ELR (cell line): Measurements from ENCODE around the gene NSD2.
"Not testable (repeated sequence)": the region's sequence is repeated elsewhere in the genome, so short reads cannot be mapped to it uniquely, and the experiment has no call there.

Experiments used
- DNase-seq: peaks from one replicate; pipeline ENCODE4 v3.0.0-alpha.2; 2015; ENCODE audit warnings: low read depth

NSD2 gene

DNA sequence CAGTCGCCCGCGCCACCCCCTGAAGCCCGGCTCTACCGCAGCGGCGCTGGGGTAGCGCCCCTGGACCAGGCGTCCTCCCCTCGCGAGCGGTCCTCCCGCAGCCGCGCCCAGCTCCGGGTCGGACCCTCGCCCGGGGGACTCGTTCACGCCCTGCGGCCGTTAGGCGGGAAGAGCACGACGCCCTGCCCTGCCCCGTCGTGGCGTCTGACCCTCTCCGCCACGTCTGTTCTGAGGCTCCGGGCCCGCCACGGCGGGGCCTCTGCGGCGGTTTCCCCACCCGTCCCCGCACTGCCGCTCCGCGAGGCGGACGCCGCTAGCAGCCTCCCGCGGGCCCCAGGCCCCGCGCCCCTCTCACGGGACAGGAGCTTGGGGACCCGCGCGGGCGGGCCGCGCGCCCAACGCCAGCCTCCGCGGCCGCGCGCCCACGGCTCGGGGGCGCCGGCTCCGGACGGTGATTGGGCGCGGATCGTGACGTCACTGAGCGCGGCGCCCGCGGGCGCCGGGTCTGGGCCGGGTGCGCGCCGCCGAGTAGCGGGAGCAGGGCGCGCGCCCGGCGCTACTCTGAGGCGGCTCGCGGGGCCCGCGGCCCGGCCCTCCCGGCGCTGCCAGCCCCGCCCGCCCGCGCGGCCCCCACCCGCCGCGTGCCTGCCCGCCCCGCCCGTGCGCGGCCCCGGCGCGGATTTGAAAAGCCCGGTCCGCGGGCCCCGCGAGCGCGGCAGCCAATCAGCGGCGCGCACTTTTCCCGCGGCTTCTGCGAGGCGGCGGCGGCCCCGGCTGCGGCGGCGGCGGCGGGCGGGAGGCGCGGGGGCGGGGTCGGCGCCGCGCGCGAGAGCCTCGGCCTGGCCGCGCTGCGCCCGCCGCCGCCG, at the start of gene NSD2:
NSD2 (plus strand) TSS at position 816 of the 866 bp plus-strand sequence. CDS start 29,262 bp downstream, outside the sequence.
- peak; percentile 89 for DNase-seq

DNA sequence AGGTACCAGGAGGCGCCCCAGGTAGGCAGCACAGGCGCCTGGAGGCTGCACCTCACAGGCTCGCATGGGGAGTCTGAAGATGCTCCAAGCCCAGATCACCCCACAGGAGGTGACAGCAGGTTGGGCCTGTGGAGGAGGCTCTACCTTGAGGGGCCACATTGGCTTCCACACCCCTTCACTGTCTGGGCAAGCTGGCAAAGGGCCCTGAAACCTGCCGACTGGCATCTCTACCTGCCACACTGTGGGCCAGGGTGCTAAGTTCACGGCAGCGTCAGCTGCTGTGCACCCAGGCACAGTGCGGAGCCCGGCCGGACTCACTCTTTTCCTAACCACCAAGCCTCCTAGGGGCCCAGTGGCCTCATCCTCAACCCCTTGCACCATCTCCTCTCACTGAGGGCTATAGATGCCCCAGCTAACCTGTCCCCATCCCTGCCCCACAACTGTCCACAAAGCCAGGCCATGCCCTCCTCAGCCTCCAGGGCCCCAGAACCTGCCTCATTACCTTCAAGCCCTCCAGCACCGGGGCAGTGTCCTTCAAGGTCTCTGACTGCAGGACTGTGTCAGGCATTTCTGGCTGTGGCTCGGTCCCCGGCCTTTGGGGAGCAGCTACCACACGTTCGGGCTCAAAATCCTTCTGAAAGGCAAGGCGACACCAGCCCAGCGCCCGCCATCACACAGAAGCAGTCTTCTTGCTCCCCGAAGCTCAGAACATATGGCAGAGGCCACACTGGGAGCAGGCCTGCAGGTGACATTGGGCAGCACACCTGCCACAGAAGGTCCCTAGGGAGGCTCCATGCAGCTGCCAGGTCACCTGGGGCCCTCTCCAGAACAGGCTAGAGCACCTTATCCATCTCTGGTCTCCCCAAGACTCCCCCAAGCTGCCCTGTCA, 49.3 kb upstream of the NSD2 start:
- no peak for DNase-seq

GRCh38 chr4:1822568-1823544, 48.3 kb upstream of the NSD2 start:
- no peak for DNase-seq

DNA sequence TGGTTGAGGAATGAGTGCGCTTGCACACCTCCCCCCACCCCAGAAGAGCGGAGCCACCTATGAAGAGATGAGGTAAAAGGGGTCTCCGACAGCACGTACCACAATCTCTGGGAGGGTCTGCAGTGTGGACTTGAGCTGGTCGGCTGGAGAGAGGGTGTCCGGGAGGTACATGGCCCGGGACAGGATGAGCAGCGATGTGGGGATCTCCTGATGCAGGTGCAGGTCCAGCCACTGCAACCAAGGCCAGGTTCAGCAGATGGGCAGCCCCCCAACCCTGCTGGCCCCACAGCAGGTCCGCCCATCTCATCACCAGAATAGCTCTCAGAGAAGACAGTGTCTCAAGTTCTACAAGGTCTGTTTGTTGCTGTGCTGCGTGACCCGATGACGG, 47.7 kb upstream of the NSD2 start:
- DNase-seq: no peak

GRCh38 chr4:1824746-1825145, 46.4 kb upstream of the NSD2 start:
- DNase-seq: no peak

- no peak for DNase-seq
Observed at GRCh38 chr4:1825326-1825725, 45.9 kb upstream of the NSD2 start.

DNA sequence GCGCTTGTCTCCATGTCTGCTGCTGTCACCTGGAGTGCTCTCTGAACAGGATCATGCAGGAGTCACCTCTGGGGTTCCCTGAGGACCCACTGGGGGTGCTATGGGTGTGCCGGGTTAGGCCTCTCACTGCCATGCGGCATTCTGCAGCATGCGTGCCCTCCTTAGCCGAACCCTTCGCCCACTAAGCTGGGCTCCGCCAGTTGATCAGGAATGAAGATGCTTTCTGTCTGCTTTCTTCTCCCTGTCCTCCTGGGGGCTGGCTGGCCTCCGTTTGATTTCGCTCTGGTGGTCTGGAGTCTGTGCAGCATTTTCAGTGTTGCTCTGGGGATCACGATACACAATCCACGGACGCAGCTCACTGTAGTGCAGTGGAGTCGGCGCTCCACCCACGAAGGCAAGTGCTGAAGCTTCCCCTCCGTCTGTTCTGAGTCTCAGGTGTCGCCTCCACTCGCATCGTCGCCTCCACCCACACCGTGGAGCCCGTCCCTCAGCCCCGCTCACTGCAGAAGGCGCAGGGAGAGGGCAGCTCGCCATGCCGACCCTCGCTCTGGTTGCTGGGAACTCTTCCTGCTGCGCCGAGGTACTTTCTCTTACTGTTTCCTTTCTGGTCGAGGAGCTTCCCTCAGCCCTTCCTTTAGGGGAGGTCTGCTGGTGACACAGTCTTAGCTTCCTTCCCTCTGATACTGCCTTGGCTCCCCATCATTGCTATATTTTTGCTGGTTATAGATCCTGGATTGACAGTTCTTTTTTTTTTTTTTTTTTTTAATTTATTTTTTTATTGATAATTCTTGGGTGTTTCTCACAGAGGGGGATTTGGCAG, 44.5 kb upstream of the NSD2 start:
- no peak for DNase-seq

DNA sequence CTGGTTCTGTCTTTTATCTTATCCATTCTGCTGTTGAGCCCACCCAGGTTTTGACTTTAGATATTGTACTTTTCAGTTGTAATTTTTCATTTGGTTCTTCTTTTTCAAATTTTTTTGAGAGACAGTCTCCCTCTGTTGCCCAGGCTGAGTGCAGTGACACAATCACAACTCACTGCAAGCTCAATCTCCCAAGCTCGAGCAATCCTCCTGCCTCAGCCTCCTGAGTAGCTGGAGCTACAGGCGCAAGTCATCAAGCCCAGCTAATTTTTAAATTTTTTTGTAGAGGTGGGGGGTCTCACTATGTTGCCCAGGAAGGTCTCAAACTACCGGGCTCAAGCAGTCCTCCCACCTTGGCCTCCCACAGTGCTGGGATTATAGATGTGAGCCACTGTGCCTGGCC, 41.0 kb upstream of the NSD2 start:
- no peak for DNase-seq

- no peak for DNase-seq
Observed at GRCh38 chr4:1830642-1831228, 40.5 kb upstream of the NSD2 start.

- DNase-seq: no peak
Observed at GRCh38 chr4:1831331-1831730, 39.9 kb upstream of the NSD2 start.

DNA sequence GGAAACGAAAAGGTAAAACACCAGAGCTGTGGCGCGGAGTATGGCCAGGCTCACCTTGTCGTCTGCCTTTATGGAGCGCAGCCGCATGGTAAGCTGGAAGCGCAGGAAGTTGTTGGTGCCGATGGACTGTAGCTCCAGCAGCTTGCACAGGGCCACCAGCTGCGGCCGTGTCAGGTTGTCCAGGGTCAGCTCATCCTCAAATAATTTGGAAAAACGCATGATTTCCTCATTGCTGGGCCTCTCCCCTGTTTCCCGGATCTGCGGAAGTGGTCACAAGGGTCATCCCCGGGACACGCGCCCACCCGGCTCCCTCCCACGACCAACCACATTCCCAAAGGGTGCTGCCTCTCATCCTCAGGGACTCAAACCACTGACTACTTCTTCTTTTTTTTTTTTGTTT, 38.5 kb upstream of the NSD2 start:
- DNase-seq: no peak

- no peak for DNase-seq
Observed at GRCh38 chr4:1833307-1834046, 37.7 kb upstream of the NSD2 start.

DNA sequence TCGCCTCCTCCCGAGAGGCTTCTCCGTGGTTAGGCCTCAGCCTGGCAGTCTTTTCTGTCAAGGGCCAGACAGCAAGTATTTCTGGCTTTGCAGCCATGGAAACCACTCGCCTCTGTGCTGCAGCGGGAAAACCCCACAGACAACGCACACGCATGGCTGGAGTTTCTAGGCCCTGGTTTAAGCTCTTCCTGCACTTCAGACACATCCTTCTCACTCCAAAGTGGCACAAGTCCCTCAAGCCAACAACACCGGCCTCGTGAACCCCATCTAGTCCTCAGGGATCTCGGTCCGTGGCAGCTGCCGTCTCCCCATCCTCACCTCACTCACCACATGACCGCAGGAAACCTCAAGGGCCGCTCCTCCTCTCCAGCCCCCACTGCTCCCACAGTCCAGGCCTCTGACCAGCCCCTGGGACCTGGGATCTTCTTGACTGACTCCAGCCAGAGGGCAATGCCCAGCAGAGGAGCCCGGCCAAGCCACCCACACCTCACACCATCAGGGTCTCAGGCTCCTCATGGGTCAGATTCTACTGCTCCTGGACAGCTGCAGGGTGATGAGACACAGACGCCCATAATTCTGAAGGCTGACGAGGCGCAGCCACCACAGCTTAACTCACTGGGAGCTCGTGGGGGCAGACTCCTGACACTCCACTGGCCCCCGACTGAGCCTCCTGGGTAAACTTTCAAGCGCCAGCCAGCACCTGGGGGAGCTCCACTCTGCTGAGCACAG, 37.0 kb upstream of the NSD2 start:
- no peak for DNase-seq

GRCh38 chr4:1835836-1836235, 35.4 kb upstream of the NSD2 start:
- DNase-seq: not testable (repeated sequence)

DNA sequence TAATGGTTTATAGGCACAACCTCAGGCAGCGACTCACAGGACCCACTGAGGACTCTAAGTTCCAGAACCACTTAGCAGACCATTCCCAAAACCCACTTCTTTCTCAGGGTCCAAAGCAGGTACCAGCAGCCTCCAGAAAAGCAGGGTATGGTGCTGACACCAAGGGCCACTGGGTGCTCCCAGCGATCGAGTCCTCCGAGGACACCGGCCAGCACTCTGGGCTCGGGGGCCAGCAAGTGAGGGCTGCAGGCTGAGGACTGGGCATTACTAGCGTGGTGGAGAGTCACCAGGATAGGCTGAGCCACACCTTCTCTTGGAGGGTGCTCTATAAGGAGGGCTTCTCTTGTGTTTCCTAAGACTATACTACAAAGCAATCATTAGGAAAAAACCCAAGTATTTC, 34.5 kb upstream of the NSD2 start:
- DNase-seq: no peak

GRCh38 chr4:1837069-1837468, 34.1 kb upstream of the NSD2 start:
- DNase-seq: no peak

DNA sequence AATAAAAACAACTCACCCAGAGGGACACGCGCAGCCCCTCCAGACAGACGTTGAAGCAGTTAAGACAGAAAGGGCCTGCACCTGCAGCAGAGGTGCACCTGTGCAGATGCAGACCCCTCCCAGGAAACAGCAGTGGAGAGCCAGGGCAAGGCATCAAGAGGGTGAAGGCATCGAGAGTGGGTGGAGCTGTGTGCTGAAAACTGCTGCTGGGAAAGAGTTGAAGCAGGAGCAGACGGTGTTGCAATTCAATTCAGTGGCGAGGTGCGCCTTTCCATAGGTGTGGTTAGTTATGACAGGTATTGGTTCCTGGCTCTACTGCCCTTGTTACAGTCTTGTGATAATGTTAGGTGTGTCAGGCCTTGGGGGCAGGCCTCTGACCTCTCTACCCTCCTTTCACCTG, 31.9 kb upstream of the NSD2 start:
- DNase-seq: no peak

- DNase-seq: no peak
Observed at GRCh38 chr4:1841201-1841886, 29.8 kb upstream of the NSD2 start.

GRCh38 chr4:1841887-1842210, 29.3 kb upstream of the NSD2 start:
- DNase-seq: no peak
